HG03378 (cell line): ENCODE results near the gene SMCHD1.
"Not testable (repeated sequence)": the region's sequence is repeated elsewhere in the genome, so short reads cannot be mapped to it uniquely, and the experiment has no call there.

Source experiments
- ATAC-seq: cut with Tn5 transposase; IDR thresholded peaks from one replicate; pipeline ENCODE4 v1.9.1; 2021; ENCODE audit warnings: mild to moderate bottlenecking, moderate library complexity; ENCODE audit not compliant: unreplicated experiment

The SMCHD1 gene

DNA sequence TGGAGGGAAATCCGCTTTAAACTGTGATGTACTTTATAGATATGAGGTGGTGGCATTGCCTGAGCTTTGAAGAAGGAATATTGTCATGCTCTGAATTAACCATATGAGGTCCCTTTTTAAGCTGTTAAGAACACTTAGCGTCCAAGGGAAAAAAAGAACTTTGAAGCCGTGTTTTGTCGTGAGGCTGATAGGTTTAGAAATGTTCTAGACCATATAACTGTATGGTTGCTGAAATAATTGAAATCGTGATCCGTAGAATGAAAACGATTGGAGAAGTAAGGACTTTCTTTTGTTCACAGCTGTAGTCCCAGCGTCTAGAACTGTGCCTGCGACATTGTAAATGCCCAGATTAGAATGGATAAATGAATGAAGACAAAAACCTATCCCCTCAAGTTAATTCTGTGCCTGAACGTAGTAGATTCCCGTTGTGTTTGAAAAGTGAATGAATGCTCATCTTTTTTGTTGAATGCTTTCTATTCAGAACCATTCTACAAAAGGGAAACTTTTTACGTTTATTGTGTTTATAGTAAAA, 1.5 kb downstream of the SMCHD1 start:
- ATAC-seq: no peak

DNA sequence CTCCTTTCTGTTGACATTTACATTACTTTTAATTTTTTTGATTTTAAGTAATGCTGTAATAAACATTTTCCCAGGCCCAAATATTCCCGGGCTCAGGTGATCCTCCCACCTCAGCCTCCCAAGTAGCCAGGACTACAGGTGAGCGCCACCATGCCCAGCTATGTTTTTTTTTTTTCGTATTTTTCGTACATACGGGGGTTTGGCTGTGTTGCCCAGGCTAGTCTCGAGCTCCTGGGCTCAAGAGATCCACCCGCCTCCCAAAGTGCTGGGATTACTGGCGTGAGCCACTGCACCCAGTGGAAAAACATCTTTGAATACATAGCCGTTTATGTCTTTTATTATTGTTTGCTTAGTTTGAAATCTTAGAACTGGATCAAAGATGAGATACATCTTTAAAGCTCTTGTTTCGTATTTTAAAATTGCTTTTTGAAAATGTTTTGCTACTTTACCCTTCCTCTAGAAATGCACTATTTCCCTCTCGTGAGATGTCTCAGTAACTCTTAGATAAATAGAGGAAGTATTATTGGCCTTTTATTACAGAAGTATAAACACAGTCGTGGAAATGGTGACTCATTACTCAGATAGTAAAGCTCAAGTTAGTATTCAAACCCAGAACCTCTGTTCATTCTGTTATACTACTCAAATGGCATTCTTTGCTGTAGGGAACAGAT, 2.4 kb downstream of the SMCHD1 start:
- ATAC-seq: no peak

DNA sequence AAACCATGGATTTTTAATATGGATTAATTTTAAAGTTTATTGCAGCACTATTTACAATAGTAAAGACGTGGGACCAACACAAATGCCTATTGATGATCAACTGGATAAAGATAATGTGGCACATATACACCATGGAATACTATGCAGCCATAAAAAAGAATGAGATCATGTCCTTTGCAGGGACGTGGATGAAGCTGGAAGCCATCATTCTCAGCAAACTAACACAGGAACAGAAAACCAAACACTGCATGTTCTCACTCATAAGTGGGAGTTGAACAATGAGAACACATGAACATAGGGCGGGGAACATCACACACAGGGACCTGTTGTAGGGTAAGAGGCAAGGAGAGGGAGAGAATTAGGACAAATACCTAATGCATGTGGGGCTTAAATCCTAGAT, 5.3 kb downstream of the SMCHD1 start:
- ATAC-seq: not testable (repeated sequence)

DNA sequence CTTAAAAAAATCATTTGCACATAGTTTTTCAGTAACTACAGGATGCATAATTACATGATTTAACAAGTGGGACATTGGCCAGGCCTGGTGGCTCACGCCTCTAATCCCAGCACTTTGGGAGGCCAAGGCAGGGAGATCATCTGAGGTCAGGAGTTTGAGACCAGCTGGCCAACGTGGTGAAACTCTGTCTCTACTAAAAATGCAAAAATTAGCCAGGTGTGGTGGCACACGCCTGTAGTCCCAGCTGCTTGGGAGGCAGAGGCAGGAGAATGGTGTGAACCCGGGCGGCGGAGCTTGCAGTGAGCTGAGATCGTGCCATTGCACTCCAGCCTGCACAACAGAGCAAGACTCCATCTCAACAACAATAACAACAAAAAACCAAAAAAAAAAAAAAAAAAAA, 6.8 kb downstream of the SMCHD1 start:
- not testable (repeated sequence) for ATAC-seq

DNA sequence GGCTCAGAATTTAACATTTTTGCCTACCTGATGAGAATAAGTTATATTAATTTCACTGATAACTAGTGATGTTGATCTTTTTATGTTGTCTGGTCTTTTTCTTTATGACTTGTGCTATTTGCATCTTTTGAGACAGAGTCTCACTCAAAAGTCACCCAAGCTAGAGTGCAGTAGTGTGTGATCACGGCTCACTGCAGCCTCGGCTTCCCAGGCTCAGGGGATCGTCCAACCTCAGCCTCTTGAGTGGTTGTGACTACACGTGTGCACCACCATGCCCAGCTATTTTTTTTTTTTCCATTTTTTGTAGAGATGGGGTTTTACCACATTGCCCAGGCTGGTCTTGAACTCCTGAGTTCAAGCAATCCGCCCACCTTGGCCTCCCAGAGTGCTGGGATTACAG, 7.5 kb downstream of the SMCHD1 start:
- no peak for ATAC-seq

DNA sequence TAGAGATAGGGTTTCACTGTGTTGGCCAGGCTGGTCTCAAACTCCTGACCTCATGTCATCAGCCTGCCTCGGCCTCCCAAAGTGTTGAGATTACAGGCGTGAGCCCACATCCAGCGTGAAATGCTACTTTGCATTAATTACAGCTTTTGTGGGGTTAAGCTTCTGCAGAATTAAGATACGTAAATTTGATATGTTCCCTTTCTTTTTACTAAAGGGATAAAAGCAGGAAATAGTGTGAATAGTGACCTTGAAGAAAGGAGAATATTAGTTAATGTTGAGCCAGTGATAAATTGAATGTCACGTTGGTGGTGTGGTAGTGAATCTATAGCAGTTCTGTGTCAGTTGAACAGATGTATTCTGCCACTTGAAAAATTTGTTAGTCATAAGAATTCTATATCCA, 16.9 kb downstream of the SMCHD1 start:
- ATAC-seq: no peak

DNA sequence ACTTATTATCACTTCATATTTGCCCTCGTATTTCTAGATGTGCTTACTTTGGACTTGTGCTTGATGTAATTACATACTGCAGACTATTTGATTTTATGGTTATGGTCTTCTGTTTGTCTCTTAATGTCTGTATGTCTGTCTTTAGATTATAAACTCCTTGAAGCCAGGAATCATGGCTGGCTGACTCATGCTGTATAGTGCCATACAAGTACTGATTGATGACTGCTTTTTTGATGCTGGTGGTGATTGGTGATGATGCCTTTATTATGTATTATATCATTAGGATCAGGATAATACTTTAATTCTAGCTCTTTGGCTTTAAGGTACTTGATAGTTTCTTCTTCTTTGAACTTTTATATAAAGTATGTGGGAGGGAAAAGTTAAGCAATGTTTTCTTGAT, 17.3 kb downstream of the SMCHD1 start:
- ATAC-seq: no peak

DNA sequence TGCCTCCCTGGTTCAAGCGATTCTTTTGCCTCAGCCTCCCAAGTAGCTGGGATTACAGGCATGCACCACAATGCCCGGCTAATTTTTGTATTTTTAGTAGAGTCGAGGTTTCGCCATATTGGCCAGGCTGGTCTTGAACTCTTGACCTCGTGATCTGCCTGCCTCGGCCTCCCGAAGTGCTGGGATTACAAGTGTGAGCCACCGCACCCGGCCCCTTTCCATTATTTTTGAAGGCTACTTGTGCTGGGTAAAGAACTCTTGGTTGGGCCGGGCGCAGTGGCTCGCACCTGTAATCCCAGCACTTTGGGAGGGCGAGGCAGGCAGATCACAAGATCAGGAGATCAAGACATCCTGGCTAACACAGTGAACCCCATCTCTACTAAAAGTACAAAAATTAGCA, 23.4 kb downstream of the SMCHD1 start:
- not testable (repeated sequence) for ATAC-seq

DNA sequence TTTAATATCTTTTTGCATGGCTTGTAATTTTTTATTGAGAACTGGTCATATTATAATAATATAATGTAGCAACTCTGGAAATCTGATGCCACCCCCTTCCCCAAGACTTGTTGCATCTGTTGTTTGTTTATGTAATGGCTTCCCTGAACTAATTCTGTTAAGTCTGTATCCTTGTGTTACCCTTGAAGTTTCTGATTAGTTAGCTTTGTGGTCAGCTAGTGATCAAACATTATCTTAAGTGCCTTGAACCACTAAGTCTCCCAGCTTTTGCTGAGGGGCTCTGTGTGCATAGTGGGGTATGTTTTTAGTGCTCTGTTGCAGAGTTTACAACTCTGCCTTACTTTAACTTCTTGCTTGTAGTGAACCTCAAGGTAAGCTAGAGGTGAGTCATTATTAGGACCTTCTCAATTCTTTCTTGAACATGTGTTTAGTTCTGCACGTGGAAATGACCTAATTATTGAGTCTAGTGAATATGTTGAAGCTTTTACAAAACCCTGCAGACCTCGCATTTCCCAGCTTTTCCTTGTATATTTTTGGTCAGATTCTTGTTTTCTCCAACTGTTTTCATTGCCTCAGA, 24.8 kb downstream of the SMCHD1 start:
- ATAC-seq: no peak

DNA sequence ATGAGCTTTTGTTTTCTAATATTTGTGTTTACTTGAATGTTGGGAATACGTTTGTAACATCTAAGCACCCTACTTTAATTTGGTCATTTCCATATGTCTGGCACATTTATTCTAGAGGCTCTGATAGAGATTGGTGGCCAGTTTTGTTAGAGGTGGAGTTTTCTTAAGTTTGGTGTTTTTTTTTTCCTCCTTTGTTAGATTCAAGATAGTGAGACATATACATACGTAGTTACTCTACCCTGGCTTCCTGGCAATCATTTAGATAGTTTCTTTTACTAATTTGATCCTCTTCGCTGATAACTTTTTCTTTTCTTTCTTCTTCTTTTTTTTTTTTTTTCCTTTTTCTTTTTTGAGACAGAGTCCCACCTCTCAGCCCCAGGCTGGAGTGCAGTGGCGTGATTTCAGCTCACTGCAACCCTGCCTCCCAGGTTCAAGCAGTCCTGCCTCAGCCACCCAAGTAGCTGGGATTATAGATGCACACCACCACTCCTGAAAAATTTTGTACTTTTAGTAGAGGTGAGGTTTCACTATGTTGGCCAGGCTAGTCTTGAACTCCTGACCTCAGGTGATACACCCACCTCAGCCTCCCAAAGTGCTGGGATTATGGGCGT, 26.6 kb downstream of the SMCHD1 start:
- no peak for ATAC-seq

DNA sequence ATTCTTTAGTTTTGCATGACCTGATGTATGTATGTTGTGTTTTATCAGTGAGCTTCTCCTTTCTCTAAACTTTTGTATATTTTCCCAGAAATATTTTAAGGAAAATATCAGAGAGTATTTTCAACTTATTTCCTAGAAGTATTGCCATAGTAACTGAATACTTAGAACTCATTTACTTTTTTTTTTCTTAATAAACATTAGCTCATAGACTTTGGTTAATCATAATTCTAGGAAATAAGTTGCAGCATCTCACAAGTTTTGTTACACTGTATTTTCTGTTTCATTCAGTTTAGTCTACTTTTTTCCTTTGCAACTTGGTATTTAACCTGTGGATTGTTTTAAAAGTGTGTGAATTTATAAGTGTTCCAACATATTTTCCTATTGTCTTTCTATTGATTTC, 27.5 kb downstream of the SMCHD1 start:
- ATAC-seq: no peak

DNA sequence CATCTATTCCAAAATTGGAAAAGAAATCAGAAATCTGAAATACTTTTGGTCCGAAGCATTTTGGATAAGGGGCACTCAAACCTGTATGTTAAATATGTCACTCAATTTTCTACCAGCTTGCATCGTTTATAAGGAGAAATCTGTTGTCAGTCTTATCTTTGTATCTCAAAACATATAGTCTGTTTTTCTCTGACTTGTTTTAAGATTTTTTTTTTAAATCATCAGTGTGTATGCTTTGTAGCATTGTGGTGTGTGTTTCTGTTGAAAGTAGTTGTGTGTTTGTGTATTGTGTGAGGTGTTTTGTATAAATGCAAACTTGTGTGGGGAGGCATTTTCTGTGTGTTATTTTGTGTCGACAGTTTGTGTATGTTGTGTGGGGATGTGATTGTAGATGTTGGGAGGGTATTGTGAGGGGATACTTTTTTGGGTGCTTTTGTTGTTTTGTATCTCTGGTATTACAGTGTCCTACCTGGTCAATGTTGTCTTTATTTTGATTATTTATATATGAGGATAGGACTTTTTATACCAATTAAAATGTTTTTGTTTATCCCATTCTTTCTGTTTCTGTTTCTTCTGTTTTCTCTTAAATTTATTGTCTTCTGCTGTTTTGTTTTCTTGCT, 30.9 kb downstream of the SMCHD1 start:
- no peak for ATAC-seq

DNA sequence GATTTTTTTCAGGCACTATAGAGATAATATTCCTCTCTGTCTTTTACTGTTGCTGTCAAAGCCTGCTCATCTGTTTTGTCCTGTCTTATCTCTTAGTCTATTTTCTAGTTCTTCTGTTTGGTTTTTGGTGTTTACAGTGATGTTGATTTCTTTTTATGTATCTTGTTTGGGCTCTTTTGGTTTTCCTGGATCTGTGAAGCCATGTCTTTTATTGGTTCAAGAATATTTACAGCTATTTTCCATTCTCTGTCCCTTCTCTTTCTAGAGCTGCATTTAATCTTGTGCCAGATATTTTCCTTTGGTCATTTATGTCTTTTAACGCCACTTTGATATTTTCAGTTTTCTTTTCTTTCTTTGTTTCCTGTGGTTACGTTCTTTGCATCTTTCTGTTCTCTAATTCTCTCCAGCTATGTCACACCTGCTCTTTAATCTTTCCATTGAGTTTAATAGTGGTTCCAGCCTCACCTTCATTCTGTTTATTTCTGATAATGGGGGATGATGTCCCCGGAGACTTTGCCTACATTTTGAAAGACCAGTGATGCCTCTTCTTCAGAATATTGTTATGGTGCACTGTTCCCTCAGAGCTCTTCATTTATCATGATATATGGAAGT, 32.0 kb downstream of the SMCHD1 start:
- peak; percentile 65 for ATAC-seq

DNA sequence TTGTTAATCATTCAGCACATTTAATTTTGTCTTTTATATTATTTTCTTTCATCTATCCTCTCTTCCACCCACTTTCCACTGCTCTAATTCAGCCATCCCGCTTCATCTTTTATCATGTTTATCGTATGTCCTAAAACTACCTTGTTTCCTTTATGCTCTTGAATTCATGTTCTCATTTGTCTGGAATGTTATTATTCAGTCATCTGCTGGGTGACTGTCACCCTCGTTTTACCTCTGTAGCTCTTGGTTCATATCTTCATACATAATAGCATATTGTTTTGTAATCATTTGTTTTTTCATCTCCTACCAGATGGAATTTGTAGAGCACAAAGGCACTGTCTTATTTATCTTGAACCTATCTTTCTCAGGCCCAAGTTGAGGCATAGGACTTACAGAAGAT, 37.0 kb downstream of the SMCHD1 start:
- no peak for ATAC-seq

DNA sequence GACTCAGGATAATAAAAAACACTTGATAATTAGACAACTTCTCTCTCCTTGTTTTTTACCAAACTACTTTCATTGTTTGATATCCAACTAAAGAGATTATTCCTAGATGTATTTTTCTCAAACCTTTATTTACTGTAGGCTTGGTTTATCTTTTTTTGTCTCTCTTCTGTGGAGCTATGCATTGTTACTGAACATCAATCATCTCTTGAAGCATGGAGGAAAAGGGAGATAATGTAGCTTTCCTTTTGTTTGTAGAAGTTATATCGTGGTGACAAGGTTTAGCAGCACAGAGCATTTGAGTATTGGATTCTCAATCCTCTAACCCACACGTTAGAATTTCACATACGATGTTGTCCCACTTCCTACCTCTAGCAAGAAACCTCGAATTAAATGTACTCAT, 41.7 kb downstream of the SMCHD1 start:
- no peak for ATAC-seq

DNA sequence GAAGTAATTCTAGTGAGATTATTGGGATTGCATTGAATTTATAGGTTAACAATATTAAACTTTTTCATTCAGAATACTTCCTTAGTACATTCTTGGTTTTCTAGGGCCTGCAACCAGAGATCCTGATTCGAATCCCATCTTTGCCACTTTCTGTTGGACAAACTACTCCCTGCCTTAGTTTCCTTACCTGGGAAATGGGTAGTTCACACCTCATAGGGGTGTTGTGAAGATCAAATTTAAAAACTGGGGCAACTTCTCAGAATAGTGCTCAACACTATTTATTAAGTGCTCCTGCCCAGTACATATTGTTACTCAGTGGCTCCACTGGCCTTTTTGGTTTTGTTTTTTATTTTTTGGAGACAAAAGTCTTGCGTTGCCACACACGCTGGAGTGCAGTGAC, 43.5 kb downstream of the SMCHD1 start:
- ATAC-seq: no peak

DNA sequence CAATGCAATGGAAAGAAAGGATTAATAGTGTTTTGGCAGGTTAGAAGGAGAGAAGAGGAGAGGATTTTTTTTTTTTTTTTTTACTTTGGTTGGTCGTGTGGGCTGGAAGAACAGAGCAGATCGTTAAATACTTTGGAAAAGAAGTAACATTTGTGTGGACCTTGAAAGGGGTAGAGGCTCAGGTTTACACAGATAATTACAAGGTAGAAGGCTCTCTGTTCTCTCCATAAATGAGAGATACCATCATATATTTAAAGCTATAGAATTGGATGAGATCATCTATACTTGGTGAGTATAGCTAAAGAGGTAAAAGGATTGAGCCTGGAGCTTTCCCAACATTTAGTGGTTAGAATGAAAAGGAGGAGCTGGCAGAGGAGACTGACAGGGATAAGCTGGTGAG, 49.0 kb downstream of the SMCHD1 start:
- ATAC-seq: no peak

DNA sequence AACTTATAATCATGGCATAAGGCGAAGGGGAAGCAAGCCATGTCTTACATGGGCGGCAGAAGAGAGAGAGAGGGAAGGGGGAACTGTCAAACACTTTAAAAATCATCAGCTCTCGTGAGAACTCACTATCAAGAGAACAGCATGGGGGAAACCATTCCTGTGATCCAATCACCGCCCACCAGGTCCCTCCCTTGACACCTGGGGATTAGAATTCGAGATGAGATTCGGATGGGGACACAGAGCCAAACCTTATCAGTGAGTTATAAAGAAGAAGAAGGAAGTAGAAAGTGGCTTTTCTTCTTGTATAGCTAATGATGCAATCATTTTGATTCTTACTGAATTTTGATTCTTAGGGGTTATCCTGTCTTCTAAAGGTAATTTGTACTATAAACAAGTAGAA, 51.4 kb downstream of the SMCHD1 start:
- no peak for ATAC-seq

DNA sequence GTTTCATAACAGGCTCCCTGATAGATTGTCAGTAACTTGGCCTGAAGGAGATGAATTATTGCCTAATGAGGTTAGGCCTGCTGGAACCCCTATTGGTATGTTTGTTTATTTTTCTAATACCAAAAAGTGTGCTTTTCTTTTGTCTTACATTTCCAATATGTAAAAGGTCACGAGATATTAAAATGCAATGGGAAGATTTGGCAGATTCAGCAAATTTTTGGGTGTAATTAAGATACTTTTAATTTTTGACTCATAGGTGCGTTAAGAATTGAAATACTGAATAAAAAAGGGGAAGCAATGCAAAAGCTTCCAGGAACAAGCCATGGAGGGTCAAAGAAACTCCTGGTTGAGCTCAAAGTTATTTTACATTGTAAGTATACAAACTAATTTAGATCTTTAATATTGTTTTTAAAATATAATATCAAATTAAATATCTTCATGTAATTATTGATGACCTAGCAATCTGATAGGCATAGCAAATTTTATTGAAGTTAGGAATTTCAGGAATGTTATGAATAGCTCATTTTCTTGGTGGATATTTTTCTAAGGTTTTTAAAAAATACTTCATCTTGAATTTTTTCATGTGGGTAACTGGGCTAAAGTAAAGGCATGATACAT, 52.1 kb downstream of the SMCHD1 start:
- ATAC-seq: no peak

DNA sequence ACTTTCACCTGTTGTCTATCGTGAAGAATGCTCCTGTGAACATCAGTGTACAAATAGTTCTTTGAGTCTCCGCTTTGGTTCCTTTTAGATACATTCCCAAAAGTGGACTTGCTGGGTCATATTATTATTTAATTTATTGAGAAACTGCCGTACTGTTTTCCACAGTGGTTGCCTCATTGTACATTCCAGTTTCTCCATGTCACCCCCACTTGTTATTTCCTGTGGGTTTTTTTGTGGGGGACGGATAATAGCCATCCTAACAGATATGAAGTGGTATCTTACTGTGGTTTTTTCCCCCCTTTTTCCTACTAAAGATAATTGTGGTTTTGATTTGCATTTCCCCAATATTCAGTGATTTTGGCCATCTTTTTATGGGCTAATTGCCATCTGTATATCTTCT, 53.8 kb downstream of the SMCHD1 start:
- no peak for ATAC-seq

DNA sequence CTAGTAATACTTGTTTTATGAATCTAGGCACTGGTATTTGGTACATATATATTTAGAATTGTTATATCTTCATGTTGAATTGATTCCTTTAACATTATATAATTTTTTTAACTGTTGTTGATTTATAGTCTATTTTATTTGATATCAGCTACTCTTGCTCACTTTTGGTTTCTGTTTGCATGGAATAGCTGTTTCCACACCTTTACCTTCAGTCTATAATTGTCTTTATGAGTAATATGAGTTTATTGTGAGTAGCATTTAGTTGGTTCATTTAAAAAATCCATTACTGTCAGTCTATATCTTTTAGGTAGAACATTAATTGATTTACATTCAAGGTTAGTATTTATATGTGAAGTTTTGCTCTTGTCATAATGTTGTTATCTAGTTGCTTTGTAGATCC, 58.6 kb downstream of the SMCHD1 start:
- no peak for ATAC-seq
